A673 (cell line): ENCODE results near the gene KBTBD12. TPM values are rescaled to one million over a fixed set of nuclear protein-coding genes. Genes with fewer than 3 reads are reported as not detected.

Experiments used
- BruUV-seq: library from RNA; stranded (reverse); fragments of 400-500 nt; replicated peaks from 2 replicates; lab custom pipeline; 2021; lab: Mats Ljungman, UMichigan
- CTCF ChIA-PET: fragments of 300-600 bp; sonication (Branson Sonifier 250); formaldehyde crosslinking; loops from one replicate; lab custom pipeline; 2022; ENCODE audit warnings: antibody characterized with exemption; lab: Charles Lee
- POLR2A ChIA-PET: fragments of 300-600 bp; sonication (Branson Sonifier 250); formaldehyde crosslinking; loops from one replicate; lab custom pipeline; 2022; ENCODE audit warnings: antibody characterized with exemption; ENCODE audit not compliant: low non-redundant PET; lab: Charles Lee
- DNase-seq: peaks from one replicate; pipeline ENCODE4 v3.0.0-alpha.2; 2015; ENCODE audit warnings: low spot score
- H3K27ac ChIP-seq: fragments of 200-600 bp; sonication (generic); 2 replicates; pipeline ENCODE4 v1.5.1; 2016; ENCODE audit warnings: mixed run types, low read depth, mild to moderate bottlenecking, mixed read lengths, antibody characterized with exemption, low read length; ENCODE audit not compliant: poor library complexity, severe bottlenecking
- H3K27me3 ChIP-seq: fragments of 200-600 bp; sonication (generic); replicated peaks from 2 replicates; pipeline ENCODE4 v1.6.1; 2017; ENCODE audit warnings: mixed run types, low read depth, mild to moderate bottlenecking, mixed read lengths, antibody characterized with exemption, low read length; ENCODE audit not compliant: insufficient read depth, poor library complexity
- H3K36me3 ChIP-seq: fragments of 200-600 bp; sonication (generic); 2 replicates; pipeline ENCODE4 v1.6.1; 2016; ENCODE audit warnings: mixed run types, mild to moderate bottlenecking, mixed read lengths, antibody characterized with exemption, low read length; ENCODE audit not compliant: insufficient read depth, poor library complexity, severe bottlenecking
- H3K4me1 ChIP-seq: fragments of 200-600 bp; sonication (generic); 2 replicates; pipeline ENCODE4 v1.6.1; 2017; ENCODE audit warnings: mixed run types, mild to moderate bottlenecking, mixed read lengths, antibody characterized with exemption, low read length; ENCODE audit not compliant: insufficient read depth, poor library complexity, severe bottlenecking
- H3K4me3 ChIP-seq: fragments of 200-600 bp; sonication (generic); 2 replicates; pipeline ENCODE4 v1.5.1; 2016; ENCODE audit warnings: low read depth, mixed run types, mild to moderate bottlenecking, mixed read lengths, low read length; ENCODE audit not compliant: poor library complexity, severe bottlenecking
- H3K9me3 ChIP-seq: fragments of 200-600 bp; sonication (generic); 2 replicates; pipeline ENCODE4 v1.6.1; 2016; ENCODE audit warnings: mixed run types, low read depth, mild to moderate bottlenecking, mixed read lengths, antibody characterized with exemption, low read length; ENCODE audit not compliant: poor library complexity, severe bottlenecking
- EZH2 ChIP-seq: fragments of 200-600 bp; sonication (generic); IDR thresholded peaks from 2 replicates; pipeline ENCODE4 v1.6.1; 2017; ENCODE audit warnings: borderline replicate concordance, low read depth, mild to moderate bottlenecking, mixed read lengths, antibody characterized with exemption, low read length; ENCODE audit not compliant: poor library complexity, severe bottlenecking
- intact Hi-C: fragments of 100-400 bp; cut with micrococcal nuclease; formaldehyde crosslinking; loops from one replicate; pipeline ENCODE4 v1.10.0; 2022; ENCODE audit not compliant: unreplicated experiment
- total RNA-seq: library from RNA; stranded (reverse); gene quantifications from 2 replicates; pipeline ENCODE4 v1.2.3, GENCODE V29; 2021
- TF ChIP-seq, protein P1 (sequence below): fragments of 300-800, 200-600 bp; sonication (generic); conservative IDR thresholded peaks from 2 replicates; pipeline ENCODE4 v1.5.1; 2017; ENCODE audit warnings: low read depth, mild to moderate bottlenecking, antibody characterized with exemption, low read length, moderate library complexity, mixed read lengths

Gene KBTBD12
- total RNA-seq, 1 experiment from 2014 or later, result not detected

DNA sequence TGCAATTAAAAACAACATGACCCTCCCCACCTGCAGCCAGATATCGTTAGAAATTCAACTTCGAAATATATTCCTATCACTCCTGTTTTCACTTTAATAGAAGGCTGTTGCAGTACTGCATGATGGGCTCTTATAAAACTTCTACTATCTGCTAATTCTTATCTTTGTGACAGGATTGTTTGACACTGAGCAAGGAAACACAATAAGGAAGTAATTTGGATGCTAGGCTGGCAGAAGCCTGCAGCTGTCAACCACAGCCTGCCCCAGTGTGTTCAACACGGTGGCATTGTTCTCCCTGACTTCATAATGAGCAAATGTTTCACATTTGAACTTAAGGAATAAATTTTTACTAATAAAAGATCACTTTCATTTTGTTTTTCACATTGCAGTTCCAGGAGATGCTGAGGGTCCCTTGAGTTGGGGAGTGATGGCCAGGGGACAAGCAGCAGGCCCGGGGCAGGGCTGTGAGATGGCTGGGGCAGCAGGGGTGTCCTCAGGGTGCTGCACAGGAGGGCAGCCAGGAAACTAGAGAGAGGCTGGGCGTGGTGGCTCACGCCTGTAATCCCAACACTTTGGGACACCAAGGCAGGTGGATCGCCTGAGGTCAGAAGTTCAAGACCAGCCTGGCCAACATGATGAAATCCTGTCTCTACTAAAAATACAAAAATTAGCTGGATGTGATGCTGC is 72.4 kb downstream of the KBTBD12 start:
- POLR2A ChIA-PET, result no interaction called here
- CTCF ChIA-PET, result no interaction called here
- H3K9me3 ChIP-seq, result no peaks in the 10 kb centered on the region
- no TSS peak for BruUV-seq
- H3K4me3 ChIP-seq, result no peak overlapping the region
- DNase-seq, result no peak
- no peaks in the 10 kb centered on the region for H3K4me1 ChIP-seq
- intact Hi-C loops, result no loop called here
- H3K27ac ChIP-seq, result no peak overlapping the region
- TF ChIP-seq, protein P1, sequence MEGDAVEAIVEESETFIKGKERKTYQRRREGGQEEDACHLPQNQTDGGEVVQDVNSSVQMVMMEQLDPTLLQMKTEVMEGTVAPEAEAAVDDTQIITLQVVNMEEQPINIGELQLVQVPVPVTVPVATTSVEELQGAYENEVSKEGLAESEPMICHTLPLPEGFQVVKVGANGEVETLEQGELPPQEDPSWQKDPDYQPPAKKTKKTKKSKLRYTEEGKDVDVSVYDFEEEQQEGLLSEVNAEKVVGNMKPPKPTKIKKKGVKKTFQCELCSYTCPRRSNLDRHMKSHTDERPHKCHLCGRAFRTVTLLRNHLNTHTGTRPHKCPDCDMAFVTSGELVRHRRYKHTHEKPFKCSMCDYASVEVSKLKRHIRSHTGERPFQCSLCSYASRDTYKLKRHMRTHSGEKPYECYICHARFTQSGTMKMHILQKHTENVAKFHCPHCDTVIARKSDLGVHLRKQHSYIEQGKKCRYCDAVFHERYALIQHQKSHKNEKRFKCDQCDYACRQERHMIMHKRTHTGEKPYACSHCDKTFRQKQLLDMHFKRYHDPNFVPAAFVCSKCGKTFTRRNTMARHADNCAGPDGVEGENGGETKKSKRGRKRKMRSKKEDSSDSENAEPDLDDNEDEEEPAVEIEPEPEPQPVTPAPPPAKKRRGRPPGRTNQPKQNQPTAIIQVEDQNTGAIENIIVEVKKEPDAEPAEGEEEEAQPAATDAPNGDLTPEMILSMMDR, result no peak
- no peak for TF ChIP-seq EZH2
- H3K27me3 ChIP-seq, result no peaks in the 10 kb centered on the region
- H3K36me3 ChIP-seq, result no peaks in the 10 kb centered on the region

DNA sequence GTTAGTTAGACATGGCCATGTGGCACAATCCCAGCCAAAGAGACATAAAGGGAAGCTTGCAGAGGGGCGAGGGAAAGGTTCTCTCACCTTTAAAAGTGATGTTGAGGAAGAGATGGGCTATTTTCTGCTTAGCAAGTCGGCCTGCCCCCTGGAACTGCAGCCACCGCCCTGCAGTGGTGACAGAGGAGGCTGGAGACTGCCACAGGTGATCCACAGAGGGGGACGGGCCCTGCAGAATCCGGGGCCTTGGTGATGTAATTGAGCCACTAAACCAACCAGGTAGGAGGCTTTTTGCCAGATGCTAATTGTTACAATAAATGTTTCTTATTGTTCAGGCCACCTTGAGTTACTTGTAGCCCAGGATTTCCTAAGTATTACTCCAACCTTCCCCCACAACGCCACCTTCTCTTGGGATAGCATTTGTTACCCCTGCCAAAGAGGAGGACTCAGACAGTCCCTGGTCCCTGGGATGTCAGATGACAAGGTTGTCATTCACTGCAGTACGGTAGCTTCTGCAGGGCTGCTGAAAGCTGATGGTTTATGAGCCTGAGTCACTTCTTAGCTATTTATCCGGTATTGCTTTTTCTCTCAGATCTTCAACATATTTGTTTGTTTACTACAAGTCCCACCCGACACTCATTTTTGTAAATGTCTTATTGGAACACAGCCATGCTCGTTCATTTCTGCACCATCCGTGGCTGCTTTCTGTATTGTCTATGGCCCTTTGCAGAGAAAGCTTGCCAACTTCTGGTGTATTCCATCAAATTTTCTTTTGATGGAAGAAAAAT is 73.9 kb downstream of the KBTBD12 start:
- no peak overlapping the region for H3K27ac ChIP-seq
- POLR2A ChIA-PET, result no interaction called here
- intact Hi-C loops, result no loop called here
- CTCF ChIA-PET, result no interaction called here
- H3K4me1 ChIP-seq, result no peaks in the 10 kb centered on the region
- no peak overlapping the region for H3K4me3 ChIP-seq
- no peaks in the 10 kb centered on the region for H3K27me3 ChIP-seq
- no peaks in the 10 kb centered on the region for H3K9me3 ChIP-seq
- no peak for TF ChIP-seq EZH2
- TF ChIP-seq, protein P1, result no peak
- DNase-seq, result no peak
- no TSS peak for BruUV-seq
- H3K36me3 ChIP-seq, result no peaks in the 10 kb centered on the region

DNA sequence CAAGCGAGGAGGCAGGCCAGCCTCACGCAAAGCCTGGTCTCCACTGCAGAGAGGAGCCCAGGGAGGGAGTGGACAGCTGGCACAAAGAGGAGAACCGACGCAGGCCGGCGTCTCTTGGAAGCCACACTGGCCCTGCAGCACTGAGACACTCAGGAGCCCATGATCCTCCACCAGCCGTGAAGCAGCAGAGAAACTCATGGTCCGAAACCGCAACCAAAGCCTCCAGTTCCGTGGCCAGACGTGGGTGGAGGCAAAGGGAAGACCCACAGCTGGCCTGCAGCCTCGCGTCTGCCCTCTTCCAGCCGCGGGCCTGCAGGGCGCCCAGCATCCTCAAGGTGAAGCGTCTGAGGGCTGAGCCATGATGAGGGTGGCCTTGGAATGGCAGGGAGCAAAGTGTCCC is 75.0 kb downstream of the KBTBD12 start:
- Histone ChIP-seq H3K4me1 (no peaks in the 10 kb centered on the region), H3K27ac (no peak overlapping the region), H3K4me3 (no peak overlapping the region), H3K36me3 (no peaks in the 10 kb centered on the region), H3K27me3 (no peaks in the 10 kb centered on the region), H3K9me3 (no peaks in the 10 kb centered on the region)
- DNase-seq, result no peak
- no peak for TF ChIP-seq EZH2
- TF ChIP-seq, protein P1, result no peak
- ChIA-PET CTCF (no interaction called here), POLR2A (no interaction called here)
- BruUV-seq, result no TSS peak
- intact Hi-C loops, result no loop called here
